ENCODE data around the gene SEC31B.

The SEC31B gene

GRCh38 chr10:100447663-100448062, 72.0 kb downstream of the SEC31B start:
- DNase-seq (ENCODE audit: low read depth in 3 of 3) = no peak

GRCh38 chr10:100446130-100446761, 73.4 kb downstream of the SEC31B start:
- no peak for DNase-seq (ENCODE audit: low read depth in 3 of 3)

GRCh38 chr10:100442548-100442947, 77.1 kb downstream of the SEC31B start:
- DNase-seq (ENCODE audit: low read depth in 3 of 3) = no peak

GRCh38 chr10:100438674-100439315, 80.9 kb downstream of the SEC31B start:
- DNase-seq (ENCODE audit: low read depth in 3 of 3) = no peak

Data from stimulated activated CD4-positive, alpha-beta T cell treated with anti-CD3 and anti-CD28 coated beads, TNF-alpha, amount 100 ng/mL, for 48 hours (primary cell).